DLD1 (cell line): ENCODE data around the gene KIAA1549.
"Not testable (repeated sequence)": the region's sequence is repeated elsewhere in the genome, so short reads cannot be mapped to it uniquely, and the experiment has no call there.

Experiments
- in situ Hi-C: cut with HindIII; loops from 2 replicates; pipeline ENCODE4 v1.10.0; 2017; ENCODE audit warnings: low sequenced_read_pairs

KIAA1549 gene

GRCh38 chr7:138821912-138822311 is 159.3 kb downstream of the KIAA1549 start:
- in situ Hi-C loops: no loop called here

- in situ Hi-C loops: no loop called here
Measured at GRCh38 chr7:138819625-138820024, 161.6 kb downstream of the KIAA1549 start.

- in situ Hi-C loops: no loop called here
Measured at GRCh38 chr7:138816650-138817049, 164.5 kb downstream of the KIAA1549 start.

GRCh38 chr7:138814816-138815332 is 166.3 kb downstream of the KIAA1549 start:
- in situ Hi-C loops: no loop called here

GRCh38 chr7:138813945-138814344 is 167.2 kb downstream of the KIAA1549 start:
- in situ Hi-C loops: no loop called here

- in situ Hi-C loops: not testable (repeated sequence)
Measured at GRCh38 chr7:138811327-138811726, 169.9 kb downstream of the KIAA1549 start.

GRCh38 chr7:138809346-138809745 is 171.8 kb downstream of the KIAA1549 start:
- in situ Hi-C loops: no loop called here

GRCh38 chr7:138804618-138805017 is 176.6 kb downstream of the KIAA1549 start:
- in situ Hi-C loops: loop anchor here (5.0 kb wide), 1 partner anchor 42 kb away; no protein-coding TSS in a partner anchor

GRCh38 chr7:138802706-138803105 is 178.5 kb downstream of the KIAA1549 start:
- in situ Hi-C loops: loop anchor here (5.0 kb wide), 1 partner anchor 40 kb away; no protein-coding TSS in a partner anchor

- in situ Hi-C loops: loop anchor here (5.0 kb wide), 1 partner anchor 39 kb away; no protein-coding TSS in a partner anchor
Measured at GRCh38 chr7:138801256-138801655, 179.9 kb downstream of the KIAA1549 start.

- in situ Hi-C loops: no loop called here
Measured at GRCh38 chr7:138799336-138800000, 181.7 kb downstream of the KIAA1549 start.

GRCh38 chr7:138798836-138799235 is 182.4 kb downstream of the KIAA1549 start:
- in situ Hi-C loops: no loop called here

- in situ Hi-C loops: no loop called here
Measured at GRCh38 chr7:138797715-138798320, 183.4 kb downstream of the KIAA1549 start, which contains the start of the genes ATP6V0A4 and TMEM213. Gene ATP6V0A4, minus strand, starts transcription at chr7:138798196. Its CDS starts 26,949 bp downstream, at chr7:138771247. Gene TMEM213, plus strand, starts transcription at chr7:138797994. Its CDS starts 111 bp downstream, at chr7:138798105.

- in situ Hi-C loops: not testable (repeated sequence)
Measured at GRCh38 chr7:138797046-138797445, 184.1 kb downstream of the KIAA1549 start.

- in situ Hi-C loops: no loop called here
Measured at GRCh38 chr7:138796038-138796615, 185.1 kb downstream of the KIAA1549 start.

- in situ Hi-C loops: no loop called here
Measured at GRCh38 chr7:138785587-138786437, 195.4 kb downstream of the KIAA1549 start.

- in situ Hi-C loops: no loop called here
Measured at GRCh38 chr7:138784692-138785091, 196.5 kb downstream of the KIAA1549 start.
